ENCODE measurements around the gene PSMC5. TPM values are rescaled to one million over a fixed set of nuclear protein-coding genes. Genes with fewer than 3 reads are reported as not detected.

PSMC5 gene
- total and polyA plus RNA-seq, 8 donors, result 89.8 to 151 (median 133) TPM

DNA sequence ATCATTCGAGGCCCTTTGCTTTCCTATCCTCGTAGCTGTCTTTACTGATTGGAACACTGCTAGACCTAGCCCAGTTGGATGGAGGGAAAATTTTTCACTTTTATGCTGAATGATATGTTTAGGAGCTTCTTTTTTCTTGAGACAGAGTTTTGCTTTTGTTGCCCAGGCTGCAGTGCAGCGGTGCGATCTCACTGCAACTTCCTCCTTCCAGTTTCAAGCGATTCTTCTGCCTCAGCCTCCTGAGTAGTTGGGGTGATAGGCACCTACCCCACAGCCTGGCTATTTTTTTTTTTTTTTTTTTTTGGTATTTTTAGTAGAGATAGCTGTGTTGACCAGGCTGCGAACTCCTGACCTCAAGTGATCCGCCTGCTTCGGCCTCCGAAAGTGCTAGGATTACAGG, 17.3 kb upstream of the PSMC5 start:
- TF ChIP-seq, protein P1, sequence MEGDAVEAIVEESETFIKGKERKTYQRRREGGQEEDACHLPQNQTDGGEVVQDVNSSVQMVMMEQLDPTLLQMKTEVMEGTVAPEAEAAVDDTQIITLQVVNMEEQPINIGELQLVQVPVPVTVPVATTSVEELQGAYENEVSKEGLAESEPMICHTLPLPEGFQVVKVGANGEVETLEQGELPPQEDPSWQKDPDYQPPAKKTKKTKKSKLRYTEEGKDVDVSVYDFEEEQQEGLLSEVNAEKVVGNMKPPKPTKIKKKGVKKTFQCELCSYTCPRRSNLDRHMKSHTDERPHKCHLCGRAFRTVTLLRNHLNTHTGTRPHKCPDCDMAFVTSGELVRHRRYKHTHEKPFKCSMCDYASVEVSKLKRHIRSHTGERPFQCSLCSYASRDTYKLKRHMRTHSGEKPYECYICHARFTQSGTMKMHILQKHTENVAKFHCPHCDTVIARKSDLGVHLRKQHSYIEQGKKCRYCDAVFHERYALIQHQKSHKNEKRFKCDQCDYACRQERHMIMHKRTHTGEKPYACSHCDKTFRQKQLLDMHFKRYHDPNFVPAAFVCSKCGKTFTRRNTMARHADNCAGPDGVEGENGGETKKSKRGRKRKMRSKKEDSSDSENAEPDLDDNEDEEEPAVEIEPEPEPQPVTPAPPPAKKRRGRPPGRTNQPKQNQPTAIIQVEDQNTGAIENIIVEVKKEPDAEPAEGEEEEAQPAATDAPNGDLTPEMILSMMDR (IDR thresholded peaks at IDR 0.05), result no peak
- Histone ChIP-seq H3K27me3 (no peaks in the 10 kb centered on the region), H3K9me3 (no peaks in the 10 kb centered on the region)

DNA sequence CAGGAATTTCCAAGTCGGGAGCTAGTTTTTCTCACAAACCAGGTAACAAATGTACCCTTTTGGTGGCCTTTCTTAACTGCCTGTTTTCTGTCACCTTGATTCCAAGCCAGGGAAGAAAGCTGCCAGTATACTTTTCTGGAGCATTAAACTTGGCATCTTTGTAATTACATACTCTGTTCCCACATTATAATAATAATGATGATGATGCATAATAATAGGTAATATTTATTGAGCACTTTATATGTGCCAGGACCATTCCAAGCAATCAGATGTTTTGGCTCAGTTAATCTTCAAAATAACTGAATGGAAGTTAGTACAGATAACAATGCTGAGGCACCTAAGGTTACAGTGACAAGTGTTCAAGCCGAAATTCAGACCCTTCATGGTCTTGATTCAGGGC, 11.1 kb upstream of the PSMC5 start:
- intact Hi-C loops (cut with DNase I), result no loop called here
- ATAC-seq (no peak), DNase-seq (no peak)
- no peak overlapping the region for H3K27ac ChIP-seq
- H3K27me3 ChIP-seq, result no peaks in the 10 kb centered on the region
- H3K9me3 ChIP-seq, result no peaks in the 10 kb centered on the region
- TF ChIP-seq, protein P1 (IDR thresholded peaks at IDR 0.05), result no peak
- H3K4me3 ChIP-seq, result no peak overlapping the region
- H3K4me1 ChIP-seq, result peaks cover 0 to 14% of the 10 kb centered on the region in 2 donors
- H3K36me3 ChIP-seq, result peaks cover 11 to 100% of the 10 kb centered on the region in 2 donors

More for the DNA sequence above, 17.3 kb upstream of the PSMC5 start:
- H3K4me1 ChIP-seq, result no peaks in the 10 kb centered on the region
- ATAC-seq (no peak), DNase-seq (no peak)
- intact Hi-C loops (cut with DNase I), result no loop called here
- H3K27ac ChIP-seq, result no peak overlapping the region
- peaks cover 4 to 100% of the 10 kb centered on the region in 2 donors for H3K36me3 ChIP-seq
- no peak overlapping the region for H3K4me3 ChIP-seq

DNA sequence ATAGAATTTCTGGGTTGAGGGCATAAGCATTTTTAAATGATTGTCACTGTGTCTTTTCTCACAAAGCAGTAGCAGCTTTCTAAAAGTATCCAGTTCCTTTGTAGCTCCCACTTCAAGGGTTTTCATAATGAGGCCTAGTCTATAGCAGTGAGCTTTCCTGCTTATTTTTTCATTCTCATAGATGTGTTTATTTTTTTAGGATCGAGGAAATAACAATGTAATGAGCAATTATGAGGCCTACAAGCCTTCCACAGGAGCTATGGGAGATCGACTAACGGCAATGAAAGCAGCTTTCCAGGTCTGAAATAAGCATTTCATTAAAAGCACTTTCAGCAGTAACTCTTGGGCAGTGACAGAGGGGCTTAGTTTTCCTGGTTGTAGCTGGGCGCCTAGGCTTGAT, 10.6 kb upstream of the PSMC5 start:
- ATAC-seq, result no peak

DNA sequence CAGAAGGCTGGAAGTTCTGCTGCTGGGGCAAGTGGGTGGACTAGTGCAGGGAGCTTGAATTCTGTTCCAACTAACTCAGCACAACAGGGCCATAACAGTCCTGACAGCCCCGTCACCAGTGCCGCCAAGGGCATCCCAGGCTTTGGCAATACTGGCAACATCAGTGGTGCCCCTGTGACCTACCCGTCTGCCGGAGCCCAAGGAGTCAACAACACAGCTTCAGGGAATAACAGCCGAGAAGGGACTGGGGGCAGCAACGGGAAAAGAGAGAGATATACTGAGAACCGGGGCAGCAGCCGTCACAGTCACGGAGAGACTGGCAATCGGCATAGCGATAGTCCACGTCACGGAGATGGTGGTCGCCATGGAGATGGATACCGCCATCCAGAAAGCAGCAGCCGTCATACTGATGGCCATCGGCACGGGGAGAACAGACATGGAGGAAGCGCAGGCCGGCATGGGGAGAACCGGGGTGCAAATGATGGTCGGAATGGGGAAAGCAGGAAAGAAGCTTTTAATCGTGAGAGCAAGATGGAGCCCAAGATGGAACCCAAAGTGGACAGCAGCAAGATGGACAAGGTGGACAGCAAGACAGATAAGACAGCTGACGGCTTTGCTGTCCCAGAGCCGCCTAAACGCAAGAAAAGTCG, 9.4 kb upstream of the PSMC5 start:
- TF ChIP-seq, protein P1 (IDR thresholded peaks at IDR 0.05), result no peak
- no peaks in the 10 kb centered on the region for H3K27me3 ChIP-seq
- peaks cover 0 to 14% of the 10 kb centered on the region in 2 donors for H3K4me1 ChIP-seq

More for the DNA sequence above, 10.6 kb upstream of the PSMC5 start:
- no peak overlapping the region for H3K27ac ChIP-seq
- no peaks in the 10 kb centered on the region for H3K9me3 ChIP-seq
- peaks cover 0 to 14% of the 10 kb centered on the region in 2 donors for H3K4me1 ChIP-seq
- peaks cover 7 to 100% of the 10 kb centered on the region in 2 donors for H3K36me3 ChIP-seq
- no peaks in the 10 kb centered on the region for H3K27me3 ChIP-seq
- TF ChIP-seq, protein P1 (IDR thresholded peaks at IDR 0.05), result no peak
- no peak overlapping the region for H3K4me3 ChIP-seq
- intact Hi-C loops (cut with DNase I), result no loop called here
- no peak for DNase-seq

DNA sequence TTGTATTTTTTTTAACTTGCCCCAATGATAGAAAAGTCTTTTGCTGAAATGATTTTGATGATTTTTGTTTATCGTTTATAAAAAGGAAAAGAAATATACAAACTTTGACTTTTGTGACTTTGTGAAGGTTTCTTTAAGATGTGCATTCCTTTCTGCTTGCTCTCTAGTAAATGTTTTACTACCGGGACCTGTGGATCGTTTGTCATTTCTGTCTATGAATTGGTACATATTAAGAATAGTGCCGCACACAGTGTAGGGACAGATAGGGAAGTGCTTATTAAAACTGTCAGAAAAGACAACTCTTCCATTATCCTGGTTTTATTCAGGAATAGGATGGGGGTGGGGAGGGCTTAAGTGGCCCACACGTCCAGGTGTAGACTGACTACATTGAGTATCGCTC, 8.1 kb upstream of the PSMC5 start:
- Histone ChIP-seq H3K4me3 (no peak overlapping the region), H3K4me1 (peaks cover 0 to 14% of the 10 kb centered on the region in 2 donors), H3K27ac (peak overlapping the region in 1 of 2 donors; percentile 55), H3K9me3 (no peaks in the 10 kb centered on the region), H3K36me3 (peaks cover 7 to 100% of the 10 kb centered on the region in 2 donors), H3K27me3 (no peaks in the 10 kb centered on the region)
- intact Hi-C loops (cut with DNase I), result no loop called here
- TF ChIP-seq, protein P1 (IDR thresholded peaks at IDR 0.05), result no peak
- ATAC-seq (no peak), DNase-seq (no peak)

More for the DNA sequence above, 9.4 kb upstream of the PSMC5 start:
- DNase-seq (no peak), ATAC-seq (no peak)
- intact Hi-C loops (cut with DNase I), result no loop called here
- Histone ChIP-seq H3K27ac (no peak overlapping the region), H3K4me3 (no peak overlapping the region), H3K9me3 (no peaks in the 10 kb centered on the region), H3K36me3 (peaks cover 7 to 100% of the 10 kb centered on the region in 2 donors)

Measured in left lung (tissue), 10 donors.